ENCODE measurements around the gene ZDHHC11.
"Not testable (repeated sequence)": the region's sequence is repeated elsewhere in the genome, so short reads cannot be mapped to it uniquely, and the experiment has no call there.

Gene ZDHHC11

GRCh38 chr5:750226-750625, 100.6 kb downstream of the ZDHHC11 start:
- H3K9me3 ChIP-seq (ENCODE audit: low read length); H3K27me3 ChIP-seq (ENCODE audit: control insufficient read depth in 1 of 2, insufficient read depth in 2 of 2, low read length in 2 of 2); H3K36me3 ChIP-seq (ENCODE audit: insufficient read depth, low read length); H3K4me1 ChIP-seq (ENCODE audit: insufficient read depth, low read length); H3K27ac ChIP-seq (ENCODE audit: low read depth, low read length); H3K4me3 ChIP-seq (ENCODE audit: low read depth in 1 of 2, low read length in 2 of 2); H3K9ac ChIP-seq (ENCODE audit: low read length): not testable (repeated sequence)

DNA sequence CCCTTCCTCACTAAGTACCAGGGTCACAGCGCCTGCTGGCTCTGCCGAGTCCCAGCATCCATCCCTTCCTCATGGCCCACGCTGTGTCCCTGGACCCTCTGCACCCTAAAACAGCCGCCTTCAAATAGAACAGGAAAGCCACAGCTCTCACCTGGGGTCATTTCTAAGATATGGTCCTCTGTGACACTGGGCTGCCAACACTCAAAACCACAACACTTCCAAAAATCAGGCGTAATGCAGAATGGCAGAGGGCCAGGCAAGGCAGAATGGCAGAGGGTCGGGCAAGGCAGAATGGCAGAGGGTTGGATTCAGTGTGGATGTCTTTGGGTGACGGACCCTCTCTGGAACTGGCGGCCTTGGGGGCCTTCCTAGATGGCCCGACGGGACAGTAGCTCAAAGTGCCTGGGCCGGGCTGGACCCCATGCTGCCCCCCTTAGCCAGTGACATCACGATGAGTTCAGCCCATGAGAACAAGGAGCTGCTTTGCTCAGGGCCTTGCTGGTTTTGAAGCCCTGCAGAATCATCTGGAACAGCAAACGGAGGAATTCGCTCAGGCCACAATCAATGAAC, 101.6 kb downstream of the ZDHHC11 start:
- no peaks in the 10 kb centered on the region for H3K4me1 ChIP-seq (ENCODE audit: insufficient read depth, low read length)
- no peaks in the 10 kb centered on the region for H3K9me3 ChIP-seq (ENCODE audit: low read length)
- H3K9ac ChIP-seq (ENCODE audit: low read length), result no peak overlapping the region
- H3K4me3 ChIP-seq (ENCODE audit: low read depth in 1 of 2, low read length in 2 of 2), result no peak overlapping the region
- H3K36me3 ChIP-seq (ENCODE audit: insufficient read depth, low read length), result no peaks in the 10 kb centered on the region
- H3K27ac ChIP-seq (ENCODE audit: low read depth, low read length), result no peak overlapping the region
- no peaks in the 10 kb centered on the region for H3K27me3 ChIP-seq (ENCODE audit: control insufficient read depth in 1 of 2, insufficient read depth in 2 of 2, low read length in 2 of 2)

- H3K36me3 ChIP-seq (ENCODE audit: insufficient read depth, low read length); H3K4me3 ChIP-seq (ENCODE audit: low read depth in 1 of 2, low read length in 2 of 2); H3K9ac ChIP-seq (ENCODE audit: low read length); H3K27me3 ChIP-seq (ENCODE audit: control insufficient read depth in 1 of 2, insufficient read depth in 2 of 2, low read length in 2 of 2); H3K4me1 ChIP-seq (ENCODE audit: insufficient read depth, low read length); H3K27ac ChIP-seq (ENCODE audit: low read depth, low read length); H3K9me3 ChIP-seq (ENCODE audit: low read length): not testable (repeated sequence)
These were observed 102.5 kb downstream of the ZDHHC11 start for GRCh38 chr5:748011-748980.

GRCh38 chr5:747303-747844, 103.4 kb downstream of the ZDHHC11 start:
- H3K4me1 ChIP-seq (ENCODE audit: insufficient read depth, low read length); H3K4me3 ChIP-seq (ENCODE audit: low read depth in 1 of 2, low read length in 2 of 2); H3K27ac ChIP-seq (ENCODE audit: low read depth, low read length); H3K27me3 ChIP-seq (ENCODE audit: control insufficient read depth in 1 of 2, insufficient read depth in 2 of 2, low read length in 2 of 2); H3K36me3 ChIP-seq (ENCODE audit: insufficient read depth, low read length); H3K9me3 ChIP-seq (ENCODE audit: low read length); H3K9ac ChIP-seq (ENCODE audit: low read length): not testable (repeated sequence)

- H3K4me3 ChIP-seq (ENCODE audit: low read depth in 1 of 2, low read length in 2 of 2), result no peak overlapping the region
- no peaks in the 10 kb centered on the region for H3K4me1 ChIP-seq (ENCODE audit: insufficient read depth, low read length)
- H3K36me3 ChIP-seq (ENCODE audit: insufficient read depth, low read length), result no peaks in the 10 kb centered on the region
- H3K27ac ChIP-seq (ENCODE audit: low read depth, low read length), result no peak overlapping the region
- H3K9ac ChIP-seq (ENCODE audit: low read length), result no peak overlapping the region
- no peaks in the 10 kb centered on the region for H3K9me3 ChIP-seq (ENCODE audit: low read length)
- no peaks in the 10 kb centered on the region for H3K27me3 ChIP-seq (ENCODE audit: control insufficient read depth in 1 of 2, insufficient read depth in 2 of 2, low read length in 2 of 2)
These were observed 104.5 kb downstream of the ZDHHC11 start for GRCh38 chr5:746258-746761.
